PC-9 (cell line): ENCODE results near the gene GATM. TPM values are rescaled to one million over a fixed set of nuclear protein-coding genes. Genes with fewer than 3 reads are reported as not detected.

ENCODE experiments used
- BruUV-seq: library from RNA; stranded (reverse); fragments of 400-500 nt; replicated peaks from 2 replicates; lab custom pipeline; 2021; lab: Mats Ljungman, UMichigan
- CTCF ChIA-PET: fragments of 300-600 bp; sonication (Branson Sonifier 250); formaldehyde crosslinking; loops from one replicate; lab custom pipeline; 2022; ENCODE audit warnings: antibody characterized with exemption; lab: Charles Lee
- POLR2A ChIA-PET: fragments of 300-600 bp; sonication (Branson Sonifier 250); formaldehyde crosslinking; loops from one replicate; lab custom pipeline; 2022; ENCODE audit warnings: antibody characterized with exemption; ENCODE audit not compliant: unreplicated experiment; lab: Charles Lee
- DNase-seq, 2 experiments: peaks; one replicate each; pipeline versions ENCODE4 v3.0.0 to v3.0.0-alpha.2; 2015 to 2022; ENCODE audit warnings: mixed read lengths in 1 of 2
- H2AFZ ChIP-seq: fragments of 200-600 bp; sonication (generic); 2 replicates; pipeline ENCODE4 v1.8.1; 2017; ENCODE audit warnings: antibody characterized with exemption
- H3F3A ChIP-seq: fragments of 200-600 bp; sonication (generic); 2 replicates; pipeline ENCODE4 v1.8.1; 2017; ENCODE audit warnings: antibody characterized with exemption, mild to moderate bottlenecking, low read depth; ENCODE audit not compliant: insufficient read depth
- H3K27ac ChIP-seq: fragments of 200-600 bp; sonication (generic); 2 replicates; pipeline ENCODE4 v1.6.1; 2016; ENCODE audit warnings: mixed run types
- H3K27me3 ChIP-seq: fragments of 200-600 bp; sonication (generic); 2 replicates; pipeline ENCODE4 v1.6.1; 2016; ENCODE audit warnings: low read depth, mixed run types; ENCODE audit not compliant: insufficient read depth
- H3K36me3 ChIP-seq: fragments of 200-600 bp; sonication (generic); 2 replicates; pipeline ENCODE4 v1.6.1; 2016; ENCODE audit warnings: low read depth, mixed run types
- H3K4me1 ChIP-seq: fragments of 200-600 bp; sonication (generic); replicated peaks from 2 replicates; pipeline ENCODE4 v1.6.1; 2016; ENCODE audit warnings: mixed run types; ENCODE audit not compliant: insufficient read depth
- H3K4me2 ChIP-seq: fragments of 200-600 bp; sonication (generic); 2 replicates; pipeline ENCODE4 v1.6.1; 2017; ENCODE audit warnings: mixed run types
- H3K4me3 ChIP-seq: fragments of 200-600 bp; sonication (generic); 2 replicates; pipeline ENCODE4 v1.6.1; 2016; ENCODE audit warnings: mixed run types
- H3K79me2 ChIP-seq: fragments of 200-600 bp; sonication (generic); 2 replicates; pipeline ENCODE4 v1.6.1; 2017; ENCODE audit warnings: low read depth, mixed run types
- H3K9me2 ChIP-seq: fragments of 200-600 bp; sonication (generic); 2 replicates; pipeline ENCODE4 v1.8.1; 2017; ENCODE audit warnings: mild to moderate bottlenecking; ENCODE audit not compliant: insufficient read depth
- H3K9me3 ChIP-seq: fragments of 200-600 bp; sonication (generic); 2 replicates; pipeline ENCODE4 v1.8.1; 2016; ENCODE audit warnings: low read depth; ENCODE audit not compliant: insufficient read depth
- H4K20me1 ChIP-seq: fragments of 200-600 bp; sonication (generic); 2 replicates; pipeline ENCODE4 v1.8.1; 2017; ENCODE audit not compliant: insufficient read depth
- EZH2 ChIP-seq: fragments of 200-600 bp; sonication (generic); IDR thresholded peaks from 2 replicates; pipeline ENCODE4 v1.8.0; 2017; ENCODE audit warnings: antibody characterized with exemption, low read depth
- intact Hi-C: fragments of 100-400 bp; cut with micrococcal nuclease; formaldehyde crosslinking; loops from one replicate; pipeline ENCODE4 v1.10.0; 2022; ENCODE audit not compliant: unreplicated experiment
- total RNA-seq: library from RNA; stranded (reverse); gene quantifications from 2 replicates; pipeline ENCODE4 v1.2.3, GENCODE V29; 2021
- TF ChIP-seq, protein P1 (sequence below): fragments of 200-600 bp; sonication (generic); conservative IDR thresholded peaks from 2 replicates; pipeline ENCODE4 v1.6.1; 2017; ENCODE audit warnings: mixed run types, antibody characterized with exemption, mild to moderate bottlenecking, moderate library complexity

The GATM gene
- total RNA-seq, 1 experiment from 2014 or later, result 9.8 TPM

DNA sequence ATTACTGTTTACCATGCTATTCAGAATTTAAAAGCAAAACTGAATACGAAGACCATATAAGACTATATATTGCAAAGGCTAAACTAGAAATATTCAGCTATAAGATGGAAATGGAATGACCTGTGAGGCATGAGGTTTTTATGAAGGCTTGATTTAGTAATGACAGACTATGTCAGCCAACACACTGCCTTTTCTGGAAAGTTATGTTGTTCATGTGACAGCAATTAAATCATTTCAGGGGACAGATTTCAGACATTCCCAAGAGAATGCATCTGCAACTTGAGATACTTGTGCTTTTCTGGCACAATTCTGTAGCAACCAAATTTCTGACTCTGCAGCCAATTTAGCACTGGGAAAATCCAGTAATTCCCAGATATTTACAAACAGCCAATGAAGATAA is 8.6 kb upstream of the GATM start:
- Histone ChIP-seq H3K9me2 (no peaks in the 10 kb centered on the region), H3F3A (peaks cover 13% of the 10 kb centered on the region; the same call in 1 of the 2 replicates), H3K9me3 (no peaks in the 10 kb centered on the region), H3K27me3 (no peaks in the 10 kb centered on the region), H3K36me3 (no peaks in the 10 kb centered on the region), H3K4me1 (peaks cover 23% of the 10 kb centered on the region), H3K4me3 (no peak overlapping the region), H3K4me2 (peak overlapping the region; percentile 59), H3K79me2 (no peaks in the 10 kb centered on the region), H3K27ac (peak overlapping the region; percentile 47; the same call in 1 of the 2 replicates), H2AFZ (no peak overlapping the region), H4K20me1 (no peaks in the 10 kb centered on the region)
- DNase-seq, result no peak
- TF ChIP-seq, protein P1, sequence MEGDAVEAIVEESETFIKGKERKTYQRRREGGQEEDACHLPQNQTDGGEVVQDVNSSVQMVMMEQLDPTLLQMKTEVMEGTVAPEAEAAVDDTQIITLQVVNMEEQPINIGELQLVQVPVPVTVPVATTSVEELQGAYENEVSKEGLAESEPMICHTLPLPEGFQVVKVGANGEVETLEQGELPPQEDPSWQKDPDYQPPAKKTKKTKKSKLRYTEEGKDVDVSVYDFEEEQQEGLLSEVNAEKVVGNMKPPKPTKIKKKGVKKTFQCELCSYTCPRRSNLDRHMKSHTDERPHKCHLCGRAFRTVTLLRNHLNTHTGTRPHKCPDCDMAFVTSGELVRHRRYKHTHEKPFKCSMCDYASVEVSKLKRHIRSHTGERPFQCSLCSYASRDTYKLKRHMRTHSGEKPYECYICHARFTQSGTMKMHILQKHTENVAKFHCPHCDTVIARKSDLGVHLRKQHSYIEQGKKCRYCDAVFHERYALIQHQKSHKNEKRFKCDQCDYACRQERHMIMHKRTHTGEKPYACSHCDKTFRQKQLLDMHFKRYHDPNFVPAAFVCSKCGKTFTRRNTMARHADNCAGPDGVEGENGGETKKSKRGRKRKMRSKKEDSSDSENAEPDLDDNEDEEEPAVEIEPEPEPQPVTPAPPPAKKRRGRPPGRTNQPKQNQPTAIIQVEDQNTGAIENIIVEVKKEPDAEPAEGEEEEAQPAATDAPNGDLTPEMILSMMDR, result no peak
- no peak for TF ChIP-seq EZH2
- no TSS peak for BruUV-seq
- intact Hi-C loops, result no loop called here
- ChIA-PET POLR2A (no interaction called here), CTCF (no interaction called here)

DNA sequence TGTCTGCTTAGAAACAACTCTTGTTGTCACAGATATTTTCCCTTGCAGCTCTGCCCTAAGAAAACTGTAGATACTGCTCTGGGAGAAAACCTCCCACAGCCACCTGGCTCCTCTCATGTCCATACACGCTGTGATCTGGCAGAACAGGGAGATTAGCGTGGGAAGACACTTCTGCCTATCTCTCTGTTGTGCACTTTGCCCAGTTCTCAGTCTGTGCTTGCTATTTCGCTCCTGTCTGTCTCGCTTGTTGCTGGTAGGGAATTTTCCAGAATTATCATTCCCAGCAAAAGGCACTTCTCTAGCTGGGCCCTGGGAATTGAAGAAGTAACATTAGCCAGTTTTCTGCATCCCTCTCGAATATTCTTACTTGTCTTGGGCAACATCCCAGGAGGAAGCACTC is 8.1 kb upstream of the GATM start:
- no peak for DNase-seq
- POLR2A ChIA-PET, result no interaction called here
- Histone ChIP-seq H3K36me3 (no peaks in the 10 kb centered on the region), H3F3A (peaks cover 13% of the 10 kb centered on the region; the same call in 1 of the 2 replicates), H3K4me1 (peaks cover 23% of the 10 kb centered on the region), H3K9me2 (no peaks in the 10 kb centered on the region), H3K79me2 (no peaks in the 10 kb centered on the region), H3K4me3 (no peak overlapping the region), H3K27ac (no peak overlapping the region), H3K9me3 (no peaks in the 10 kb centered on the region), H4K20me1 (no peaks in the 10 kb centered on the region), H2AFZ (no peak overlapping the region), H3K4me2 (peak overlapping the region; percentile 59; the same call in 1 of the 2 replicates), H3K27me3 (no peaks in the 10 kb centered on the region)
- CTCF ChIA-PET, result no interaction called here
- intact Hi-C loops, result no loop called here
- TF ChIP-seq EZH2, result no peak
- TF ChIP-seq, protein P1, result no peak
- BruUV-seq, result no TSS peak

DNA sequence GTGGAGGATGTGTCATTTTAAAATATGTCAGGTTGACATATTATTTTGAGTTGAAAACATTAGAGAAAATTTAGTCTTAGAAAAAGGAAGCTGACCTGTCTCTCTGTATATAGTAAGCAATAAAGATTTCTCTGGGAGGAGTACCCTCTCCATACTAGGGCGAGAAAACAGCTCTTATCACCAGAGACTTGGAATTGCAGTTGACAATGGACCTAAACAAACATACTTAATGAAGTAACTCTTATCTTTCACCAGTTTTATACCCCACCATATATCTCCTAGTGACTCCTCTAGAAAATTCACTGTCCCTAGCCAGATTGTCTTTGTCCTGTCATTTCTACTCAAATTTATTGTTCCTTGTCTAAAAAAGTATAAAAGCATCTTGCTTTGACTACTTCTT is 7.2 kb upstream of the GATM start:
- no TSS peak for BruUV-seq
- Histone ChIP-seq H3K4me2 (no peak overlapping the region), H3K27me3 (no peaks in the 10 kb centered on the region), H3F3A (peaks cover 13% of the 10 kb centered on the region; the same call in 1 of the 2 replicates), H3K36me3 (no peaks in the 10 kb centered on the region), H4K20me1 (no peaks in the 10 kb centered on the region), H3K79me2 (no peaks in the 10 kb centered on the region), H3K9me3 (no peaks in the 10 kb centered on the region), H3K4me3 (no peak overlapping the region), H3K4me1 (peaks cover 23% of the 10 kb centered on the region), H2AFZ (no peak overlapping the region), H3K9me2 (no peaks in the 10 kb centered on the region), H3K27ac (no peak overlapping the region)
- CTCF ChIA-PET, result no interaction called here
- POLR2A ChIA-PET, result no interaction called here
- TF ChIP-seq, protein P1, result no peak
- TF ChIP-seq EZH2, result no peak
- DNase-seq, result no peak
- intact Hi-C loops, result no loop called here
